ENCODE measurements around the gene SEC16A. TPM values are rescaled to one million over a fixed set of nuclear protein-coding genes. Genes with fewer than 3 reads are reported as not detected.

Gene SEC16A
- total RNA-seq, 2 experiments from 2014 or later: 23.7 to 60.1 TPM

GRCh38 chr9:136494012-136494411, 11.2 kb upstream of the SEC16A start:
- Histone ChIP-seq H4K20me1 (ENCODE audit: insufficient read depth, low read length) (no peaks in the 10 kb centered on the region), H3K27ac (ENCODE audit: low read depth, low read length, poor library complexity, severe bottlenecking) (no peak overlapping the region), H3K4me2 (ENCODE audit: low read length) (no peak overlapping the region), H3K9me3 (ENCODE audit: low read length) (no peaks in the 10 kb centered on the region), H3K4me1 (ENCODE audit: insufficient read depth, low read length, poor library complexity, severe bottlenecking) (no peaks in the 10 kb centered on the region), H3K4me3 (ENCODE audit: low read depth, low read length, poor library complexity, severe bottlenecking) (no peak overlapping the region), H3K79me2 (ENCODE audit: insufficient read depth, low read depth, low read length) (no peaks in the 10 kb centered on the region), H3K9me2 (ENCODE audit: insufficient read depth, low read length) (no peaks in the 10 kb centered on the region), H2AFZ (ENCODE audit: low read length) (no peak overlapping the region), H3K36me3 (ENCODE audit: insufficient read depth, low read length) (peaks cover 22% of the 10 kb centered on the region; the same call in 1 of the 2 replicates)
- no TSS peak for BruUV-seq (replicated peaks)
- TF ChIP-seq EZH2phosphoT487 (IDR thresholded peaks at IDR 0.05; ENCODE audit: borderline replicate concordance, low read depth, low read length): no peak
- TF ChIP-seq CTCF (conservative IDR thresholded peaks at IDR 0.05; ENCODE audit: low read length): no peak
- ChIA-PET CTCF (ENCODE audit: unreplicated experiment) (no interaction called here), POLR2A (no interaction called here)
- intact Hi-C loops (cut with micrococcal nuclease; ENCODE audit: unreplicated experiment): no loop called here
- no peak for DNase-seq (ENCODE audit: low spot score)

GRCh38 chr9:136493567-136493971, 10.7 kb upstream of the SEC16A start:
- H3K27ac ChIP-seq (ENCODE audit: low read depth, low read length, poor library complexity, severe bottlenecking): no peak overlapping the region
- no peaks in the 10 kb centered on the region for H3K4me1 ChIP-seq (ENCODE audit: insufficient read depth, low read length, poor library complexity, severe bottlenecking)
- peaks cover 22% of the 10 kb centered on the region; the same call in 1 of the 2 replicates for H3K36me3 ChIP-seq (ENCODE audit: insufficient read depth, low read length)
- POLR2A ChIA-PET: no interaction called here
- BruUV-seq (replicated peaks): no TSS peak
- H2AFZ ChIP-seq (ENCODE audit: low read length): no peak overlapping the region
- CTCF ChIA-PET (ENCODE audit: unreplicated experiment): no interaction called here
- H3K9me2 ChIP-seq (ENCODE audit: insufficient read depth, low read length): no peaks in the 10 kb centered on the region
- intact Hi-C loops (cut with micrococcal nuclease; ENCODE audit: unreplicated experiment): no loop called here
- H4K20me1 ChIP-seq (ENCODE audit: insufficient read depth, low read length): no peaks in the 10 kb centered on the region
- no peaks in the 10 kb centered on the region for H3K79me2 ChIP-seq (ENCODE audit: insufficient read depth, low read depth, low read length)
- H3K4me3 ChIP-seq (ENCODE audit: low read depth, low read length, poor library complexity, severe bottlenecking): no peak overlapping the region
- no peaks in the 10 kb centered on the region for H3K9me3 ChIP-seq (ENCODE audit: low read length)
- TF ChIP-seq CTCF (conservative IDR thresholded peaks at IDR 0.05; ENCODE audit: low read length) (no peak), EZH2phosphoT487 (IDR thresholded peaks at IDR 0.05; ENCODE audit: borderline replicate concordance, low read depth, low read length) (no peak)
- no peak overlapping the region for H3K4me2 ChIP-seq (ENCODE audit: low read length)
- no peak for DNase-seq (ENCODE audit: low spot score)

GRCh38 chr9:136492978-136493522, 10.2 kb upstream of the SEC16A start:
- CTCF ChIA-PET (ENCODE audit: unreplicated experiment): no interaction called here
- intact Hi-C loops (cut with micrococcal nuclease; ENCODE audit: unreplicated experiment): no loop called here
- H3K36me3 ChIP-seq (ENCODE audit: insufficient read depth, low read length): peaks cover 22% of the 10 kb centered on the region; the same call in 1 of the 2 replicates

More at GRCh38 chr9:136492978-136493522, 10.2 kb upstream of the SEC16A start:
- TF ChIP-seq CTCF (conservative IDR thresholded peaks at IDR 0.05; ENCODE audit: low read length): no peak
- TF ChIP-seq EZH2phosphoT487 (IDR thresholded peaks at IDR 0.05; ENCODE audit: borderline replicate concordance, low read depth, low read length): no peak
- Histone ChIP-seq H3K9me3 (ENCODE audit: low read length) (no peaks in the 10 kb centered on the region), H3K9me2 (ENCODE audit: insufficient read depth, low read length) (no peaks in the 10 kb centered on the region), H3K4me3 (ENCODE audit: low read depth, low read length, poor library complexity, severe bottlenecking) (no peak overlapping the region), H3K79me2 (ENCODE audit: insufficient read depth, low read depth, low read length) (no peaks in the 10 kb centered on the region), H3K27ac (ENCODE audit: low read depth, low read length, poor library complexity, severe bottlenecking) (no peak overlapping the region), H3K4me2 (ENCODE audit: low read length) (no peak overlapping the region), H2AFZ (ENCODE audit: low read length) (no peak overlapping the region), H3K4me1 (ENCODE audit: insufficient read depth, low read length, poor library complexity, severe bottlenecking) (no peaks in the 10 kb centered on the region), H4K20me1 (ENCODE audit: insufficient read depth, low read length) (no peaks in the 10 kb centered on the region)
- no TSS peak for BruUV-seq (replicated peaks)
- no peak for DNase-seq (ENCODE audit: low spot score)
- POLR2A ChIA-PET: no interaction called here

Measured in OCI-LY7 (cell line).